GM19328 (cell line): ENCODE measurements around the gene GADL1.

Experiments used
- ATAC-seq: cut with Tn5 transposase; IDR thresholded peaks from one replicate; pipeline ENCODE4 v1.9.1; 2021; ENCODE audit warnings: mild to moderate bottlenecking, moderate library complexity; ENCODE audit not compliant: unreplicated experiment

The GADL1 gene

GRCh38 chr3:30886888-30887287, 7.6 kb downstream of the GADL1 start:
- ATAC-seq = no peak

- no peak for ATAC-seq
Observed at GRCh38 chr3:30878862-30879261, 15.6 kb downstream of the GADL1 start.

DNA sequence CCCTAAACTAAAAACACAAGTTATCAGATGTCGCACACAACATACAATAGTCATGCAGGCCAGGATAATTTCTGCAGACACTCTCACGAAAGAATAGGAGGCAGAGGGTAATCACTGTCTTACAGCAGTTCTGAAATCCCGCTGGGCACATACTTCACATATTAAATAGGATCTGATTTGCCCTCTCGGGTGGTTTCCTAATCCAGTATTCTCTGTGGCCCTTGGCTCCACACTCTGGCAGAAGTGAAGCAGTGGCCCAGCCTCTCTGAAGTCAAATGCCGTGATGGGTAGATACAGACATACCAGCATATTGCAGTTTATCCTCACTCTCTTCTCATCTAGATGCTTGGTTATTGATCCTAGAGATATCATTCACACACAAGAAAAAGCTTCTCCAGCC, 19.0 kb downstream of the GADL1 start:
- no peak for ATAC-seq

GRCh38 chr3:30873671-30874070, 20.8 kb downstream of the GADL1 start:
- ATAC-seq = no peak

GRCh38 chr3:30872879-30873278, 21.6 kb downstream of the GADL1 start:
- no peak for ATAC-seq

- ATAC-seq = no peak
Observed at GRCh38 chr3:30871720-30872119, 22.7 kb downstream of the GADL1 start.

DNA sequence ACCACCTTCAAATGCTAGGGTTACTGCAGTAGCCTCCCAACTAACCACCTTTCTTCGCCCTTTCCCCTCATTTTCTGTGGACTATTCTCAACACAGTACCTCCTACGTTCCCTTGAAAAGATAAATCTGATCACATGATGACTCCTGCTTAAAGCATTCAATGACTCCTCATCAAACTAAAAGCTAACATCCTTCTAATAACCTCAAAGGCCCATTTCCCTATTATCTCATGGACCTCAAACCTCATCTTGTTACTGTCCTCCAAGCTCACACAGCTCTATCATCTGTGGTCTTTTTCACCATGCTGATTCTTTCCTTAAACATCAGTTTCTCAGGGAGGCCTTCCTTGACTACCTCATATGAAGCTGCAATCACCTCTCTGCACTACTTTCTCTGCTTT, 29.6 kb downstream of the GADL1 start:
- ATAC-seq = no peak

DNA sequence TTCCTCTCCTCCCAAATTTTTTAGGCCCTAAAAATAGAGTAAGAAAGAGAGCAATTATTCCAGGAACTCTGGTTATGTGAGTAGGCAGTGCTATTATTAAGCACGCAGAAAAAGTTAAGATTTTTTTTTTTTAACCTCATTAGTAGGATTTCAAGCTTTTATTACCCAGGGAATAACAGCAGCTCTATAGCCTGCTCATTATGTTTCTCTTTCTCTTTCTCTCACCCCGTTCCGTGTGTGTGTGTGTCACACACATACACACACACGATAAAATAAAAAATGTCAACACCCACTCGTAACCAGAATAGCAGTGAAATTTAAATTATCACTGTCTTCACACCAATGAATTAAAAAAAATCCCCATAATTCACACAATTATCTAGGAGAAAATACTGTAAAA, 30.3 kb downstream of the GADL1 start:
- ATAC-seq = no peak

GRCh38 chr3:30862004-30862403, 32.5 kb downstream of the GADL1 start:
- ATAC-seq = no peak

GRCh38 chr3:30858894-30859389, 35.5 kb downstream of the GADL1 start:
- ATAC-seq = no peak

GRCh38 chr3:30855400-30856292, 38.8 kb downstream of the GADL1 start:
- ATAC-seq = no peak

- ATAC-seq = no peak
Observed at GRCh38 chr3:30852833-30853232, 41.6 kb downstream of the GADL1 start.

DNA sequence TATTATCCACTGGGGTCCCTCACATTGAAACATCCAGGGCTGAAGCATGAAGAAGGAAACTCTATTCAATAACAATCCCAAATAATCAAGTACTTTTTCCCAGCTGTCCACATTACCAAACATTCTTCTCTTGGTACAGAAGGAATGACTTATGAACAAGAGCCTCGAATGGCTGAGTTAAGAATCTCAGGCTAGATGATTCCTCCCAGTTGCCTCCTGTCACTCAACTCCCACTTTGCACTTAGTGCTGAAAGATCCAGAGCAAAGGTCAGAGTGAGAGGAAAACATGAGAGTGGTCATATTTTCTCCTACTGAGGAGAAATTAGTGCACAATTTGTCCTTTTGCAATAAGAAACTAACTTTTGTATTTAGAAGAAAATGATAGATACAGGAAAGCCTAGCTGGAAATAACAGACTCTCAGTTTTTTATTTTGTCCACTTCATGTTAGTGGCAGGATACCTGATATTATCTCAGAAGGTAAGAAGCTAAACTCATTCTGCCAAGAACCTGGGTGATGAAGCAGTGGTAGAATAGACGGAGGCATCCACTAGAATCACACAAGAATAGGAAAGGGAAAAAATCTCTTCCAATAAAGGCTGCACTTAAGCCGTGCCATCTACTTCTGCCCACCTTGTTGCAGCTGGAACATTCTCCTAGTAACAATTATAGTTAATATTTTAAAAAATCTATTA, 46.2 kb downstream of the GADL1 start:
- no peak for ATAC-seq

DNA sequence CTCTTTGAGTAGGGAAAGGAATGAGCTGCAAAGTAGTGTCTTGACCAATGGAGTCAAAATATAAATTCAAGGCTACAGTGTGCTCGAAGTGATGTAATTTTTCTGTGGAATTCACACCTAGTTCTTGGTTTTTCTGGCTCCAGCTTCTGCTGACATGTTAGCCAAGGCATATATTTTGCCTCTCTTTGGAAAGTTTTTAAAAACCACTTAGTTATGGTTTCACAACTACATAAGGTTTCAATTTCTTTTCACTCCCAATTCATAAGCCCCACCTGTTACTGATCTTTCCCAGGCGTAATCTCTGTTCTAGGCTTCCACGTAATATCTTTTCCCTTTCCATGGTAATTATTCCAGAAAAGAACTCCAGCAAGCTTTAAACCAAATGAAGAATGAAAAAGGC, 46.9 kb downstream of the GADL1 start:
- no peak for ATAC-seq

GRCh38 chr3:30845606-30846005, 48.9 kb downstream of the GADL1 start:
- no peak for ATAC-seq

DNA sequence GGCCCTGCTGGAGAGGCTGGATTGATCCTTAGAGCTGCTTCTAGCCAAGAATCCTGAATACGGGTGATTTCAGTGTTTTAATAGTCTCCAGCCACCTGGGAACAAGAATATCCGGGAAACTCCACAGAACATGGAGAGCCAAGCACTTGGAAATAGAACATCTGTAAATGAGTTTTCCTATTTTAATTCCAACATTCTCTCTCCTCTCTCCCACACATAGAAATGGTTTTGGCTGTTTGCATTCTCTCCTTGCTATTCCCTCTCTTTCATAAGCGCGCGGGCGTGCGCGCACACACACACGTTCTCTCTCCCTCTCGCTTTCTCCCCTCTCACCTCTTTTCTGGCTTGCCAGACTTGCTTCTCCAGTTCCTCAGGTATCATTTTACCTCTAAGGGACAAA, 50.6 kb downstream of the GADL1 start:
- ATAC-seq = no peak

DNA sequence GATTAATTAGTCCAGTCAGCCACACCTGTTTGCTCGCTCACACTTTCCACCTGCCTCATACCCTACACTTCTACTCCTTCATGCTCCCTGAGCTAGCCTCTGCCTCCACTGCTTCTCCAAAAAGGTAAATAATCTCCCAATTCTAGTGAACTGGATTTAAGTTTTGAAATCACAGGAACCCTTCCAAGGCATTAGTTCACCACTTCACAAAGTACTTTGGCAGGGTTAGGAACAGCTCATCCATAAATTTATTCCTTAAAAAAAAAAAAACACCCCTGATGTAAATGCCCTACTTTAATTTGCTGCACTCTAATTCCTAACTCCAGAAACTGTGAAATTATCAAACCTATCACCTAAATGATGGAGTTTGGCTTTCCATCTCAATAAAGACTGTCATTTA, 58.3 kb downstream of the GADL1 start:
- ATAC-seq = no peak

DNA sequence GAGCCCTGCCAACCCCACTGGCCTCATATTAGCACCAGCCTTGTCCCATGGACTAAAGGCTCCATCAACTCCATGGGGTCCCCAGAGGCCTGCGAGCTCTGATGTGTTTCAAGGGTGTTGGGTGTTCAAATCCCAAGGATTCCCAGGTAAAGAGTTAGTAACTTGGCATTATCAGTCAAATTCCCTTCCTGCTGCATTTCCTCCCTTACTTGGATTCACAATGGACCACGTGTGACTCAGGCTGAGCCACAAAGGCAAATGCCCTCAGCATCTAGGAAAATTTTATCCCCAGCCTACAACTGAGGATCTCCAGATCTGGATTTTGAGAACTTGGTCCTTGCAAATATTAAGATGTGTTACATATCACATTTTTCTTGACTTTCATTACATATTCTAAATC, 58.8 kb downstream of the GADL1 start:
- ATAC-seq = no peak

- ATAC-seq = no peak
Observed at GRCh38 chr3:30832961-30833575, 61.4 kb downstream of the GADL1 start.

GRCh38 chr3:30827080-30827479, 67.4 kb downstream of the GADL1 start:
- no peak for ATAC-seq

- no peak for ATAC-seq
Observed at GRCh38 chr3:30826531-30826942, 67.9 kb downstream of the GADL1 start.
